ENCODE results near the gene SHROOM3. TPM values are rescaled to one million over a fixed set of nuclear protein-coding genes. Genes with fewer than 3 reads are reported as not detected.

Gene SHROOM3
- total and polyA plus RNA-seq, 4 donors = 14.4 to 75.1 (median 47.3) TPM

DNA sequence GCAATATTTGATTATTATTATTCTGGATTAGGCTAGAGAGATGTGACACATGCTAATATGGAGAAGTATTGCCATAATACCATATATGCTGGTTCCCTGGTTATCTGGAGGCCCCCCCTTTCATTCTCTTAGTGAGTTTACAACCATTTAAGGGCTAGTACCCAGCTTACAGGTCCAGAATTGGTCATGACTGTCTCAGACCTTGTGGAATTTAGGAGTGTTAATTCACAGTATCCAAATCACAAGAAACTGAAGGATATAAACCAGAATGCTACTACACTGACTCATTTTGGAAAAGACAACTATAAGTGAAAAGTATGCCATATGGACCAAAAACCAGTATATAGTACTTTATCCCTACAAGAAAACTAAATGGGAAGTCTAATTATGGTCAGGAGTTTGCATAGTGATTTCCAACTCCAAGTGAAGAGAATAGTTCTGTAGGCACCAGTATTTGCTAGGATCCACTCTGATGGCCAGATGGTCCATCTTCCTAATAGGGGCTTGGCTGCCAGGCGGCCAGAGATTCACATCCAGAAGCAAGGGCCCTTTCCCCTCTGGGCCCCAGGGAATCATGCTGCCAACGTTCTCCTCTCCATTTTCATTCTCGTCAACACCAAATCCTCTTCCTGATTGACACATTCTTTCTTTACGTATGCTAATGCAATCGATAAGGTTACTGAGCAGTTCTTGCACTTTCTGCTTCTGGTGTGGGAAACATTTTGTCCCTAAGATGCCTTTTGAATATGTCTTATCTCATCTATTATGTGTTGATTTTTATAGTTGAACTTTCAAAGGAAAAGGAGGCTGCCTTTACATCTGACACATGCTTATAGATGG is 123.6 kb downstream of the SHROOM3 start:
- no peak for ATAC-seq (ENCODE audit: insufficient read depth, low FRiP score)
- Histone ChIP-seq H3K27me3 (ENCODE audit: control insufficient read depth in 3 of 3, insufficient read depth in 3 of 3, low read length in 2 of 3) (no peaks in the 10 kb centered on the region), H3K27ac (ENCODE audit: low read depth in 1 of 2, low read length in 1 of 2) (no peak overlapping the region), H3K9ac (ENCODE audit: insufficient read depth in 1 of 2, low read length in 2 of 2) (no peak overlapping the region), H3K36me3 (ENCODE audit: control insufficient read depth in 4 of 4, insufficient read depth in 4 of 4, low read length in 4 of 4) (no peaks in the 10 kb centered on the region), H3K4me3 (no peak overlapping the region), H3K9me3 (ENCODE audit: control insufficient read depth in 4 of 4, insufficient read depth in 3 of 4, low read length in 3 of 4) (no peaks in the 10 kb centered on the region), H3K4me1 (ENCODE audit: control insufficient read depth in 5 of 5, insufficient read depth in 5 of 5, low read length in 5 of 5) (peaks cover 0 to 2% (median 0%) of the 10 kb centered on the region in 5 donors)
- no peak for TF ChIP-seq CTCF (IDR thresholded peaks at IDR 0.05; ENCODE audit: control extremely low read depth, extremely low read depth)
- DNase-seq = no peak
- 77 to 81% methylated on average over 5 of the region's 5 CpGs for WGBS, 2 donors

GRCh38 chr4:76559236-76560071 is 124.4 kb downstream of the SHROOM3 start:
- TF ChIP-seq CTCF (IDR thresholded peaks at IDR 0.05; ENCODE audit: control extremely low read depth, extremely low read depth) = no peak
- 88 to 90% methylated on average over 13 of the region's 13 CpGs for WGBS, 2 donors

GRCh38 chr4:76562161-76562560 is 127.1 kb downstream of the SHROOM3 start:
- no peak overlapping the region for H3K4me3 ChIP-seq
- WGBS, 2 donors = 53 to 84% methylated on average over 2 of the region's 2 CpGs
- no peaks in the 10 kb centered on the region for H3K27me3 ChIP-seq (ENCODE audit: control insufficient read depth in 3 of 3, insufficient read depth in 3 of 3, low read length in 2 of 3)
- H3K9ac ChIP-seq (ENCODE audit: insufficient read depth in 1 of 2, low read length in 2 of 2) = no peak overlapping the region
- peaks cover 0 to 2% (median 0%) of the 10 kb centered on the region in 5 donors for H3K4me1 ChIP-seq (ENCODE audit: control insufficient read depth in 5 of 5, insufficient read depth in 5 of 5, low read length in 5 of 5)
- H3K27ac ChIP-seq (ENCODE audit: low read depth in 1 of 2, low read length in 1 of 2) = peak overlapping the region in 1 of 2 donors; percentile 72
- H3K9me3 ChIP-seq (ENCODE audit: control insufficient read depth in 4 of 4, insufficient read depth in 3 of 4, low read length in 3 of 4) = no peaks in the 10 kb centered on the region
- H3K36me3 ChIP-seq (ENCODE audit: control insufficient read depth in 4 of 4, insufficient read depth in 4 of 4, low read length in 4 of 4) = no peaks in the 10 kb centered on the region
- no peak for DNase-seq
- TF ChIP-seq CTCF (IDR thresholded peaks at IDR 0.05; ENCODE audit: control extremely low read depth, extremely low read depth) = no peak
- ATAC-seq (ENCODE audit: insufficient read depth, low FRiP score) = no peak

More at GRCh38 chr4:76559236-76560071, 124.4 kb downstream of the SHROOM3 start:
- no peaks in the 10 kb centered on the region for H3K36me3 ChIP-seq (ENCODE audit: control insufficient read depth in 4 of 4, insufficient read depth in 4 of 4, low read length in 4 of 4)
- H3K4me3 ChIP-seq = no peak overlapping the region
- ATAC-seq (ENCODE audit: insufficient read depth, low FRiP score) (no peak), DNase-seq (no peak)
- no peaks in the 10 kb centered on the region for H3K9me3 ChIP-seq (ENCODE audit: control insufficient read depth in 4 of 4, insufficient read depth in 3 of 4, low read length in 3 of 4)
- peaks cover 0 to 2% (median 0%) of the 10 kb centered on the region in 5 donors for H3K4me1 ChIP-seq (ENCODE audit: control insufficient read depth in 5 of 5, insufficient read depth in 5 of 5, low read length in 5 of 5)
- no peak overlapping the region for H3K27ac ChIP-seq (ENCODE audit: low read depth in 1 of 2, low read length in 1 of 2)
- no peak overlapping the region for H3K9ac ChIP-seq (ENCODE audit: insufficient read depth in 1 of 2, low read length in 2 of 2)
- H3K27me3 ChIP-seq (ENCODE audit: control insufficient read depth in 3 of 3, insufficient read depth in 3 of 3, low read length in 2 of 3) = no peaks in the 10 kb centered on the region
